ENCODE measurements around the gene CAMKMT.

CAMKMT gene

DNA sequence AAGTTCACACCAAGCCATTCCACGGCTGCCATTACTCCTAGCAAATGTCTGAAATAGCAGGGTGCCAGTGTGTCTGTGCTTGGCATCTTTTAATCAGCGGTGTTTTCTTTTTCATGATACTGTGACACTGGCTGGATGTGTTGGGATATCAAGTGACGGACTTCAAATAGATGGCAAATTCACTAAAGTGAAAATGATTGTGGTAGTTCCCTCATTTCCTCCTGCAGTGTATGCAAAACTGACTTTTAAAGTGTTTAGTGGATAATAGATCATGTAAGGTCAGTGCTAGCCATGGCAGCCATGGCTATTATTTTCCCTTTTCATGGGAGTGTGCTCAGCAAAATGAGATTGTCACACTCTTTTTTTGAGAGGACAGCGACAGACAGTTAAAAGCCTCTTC, 318.2 kb downstream of the CAMKMT start:
- Histone ChIP-seq H3K9me2 (replicated peaks; ENCODE audit: insufficient read depth, low read length) (no peaks in the 10 kb centered on the region), H3K9me3 (ENCODE audit: insufficient read depth, low read length) (no peaks in the 10 kb centered on the region), H3F3A (ENCODE audit: insufficient read depth) (no peaks in the 10 kb centered on the region), H3K4me2 (ENCODE audit: low read depth, low read length, poor library complexity, severe bottlenecking) (no peak overlapping the region), H3K4me3 (ENCODE audit: insufficient read depth, low read length, poor library complexity, severe bottlenecking) (no peak overlapping the region), H3K36me3 (ENCODE audit: low read length) (no peaks in the 10 kb centered on the region), H3K79me2 (ENCODE audit: insufficient read depth, low read length) (no peaks in the 10 kb centered on the region), H3K9ac (ENCODE audit: low read length) (no peak overlapping the region), H3K27ac (ENCODE audit: low read depth, low read length) (no peak overlapping the region), H3K27me3 (ENCODE audit: low read length) (no peaks in the 10 kb centered on the region), H4K20me1 (ENCODE audit: low read depth, low read length) (no peaks in the 10 kb centered on the region), H2AFZ (ENCODE audit: low read depth, low read length, severe bottlenecking) (no peak overlapping the region)
- TF ChIP-seq EZH2phosphoT487 (conservative IDR thresholded peaks at IDR 0.05; ENCODE audit: low read length) = no peak
- TF ChIP-seq, protein P1, sequence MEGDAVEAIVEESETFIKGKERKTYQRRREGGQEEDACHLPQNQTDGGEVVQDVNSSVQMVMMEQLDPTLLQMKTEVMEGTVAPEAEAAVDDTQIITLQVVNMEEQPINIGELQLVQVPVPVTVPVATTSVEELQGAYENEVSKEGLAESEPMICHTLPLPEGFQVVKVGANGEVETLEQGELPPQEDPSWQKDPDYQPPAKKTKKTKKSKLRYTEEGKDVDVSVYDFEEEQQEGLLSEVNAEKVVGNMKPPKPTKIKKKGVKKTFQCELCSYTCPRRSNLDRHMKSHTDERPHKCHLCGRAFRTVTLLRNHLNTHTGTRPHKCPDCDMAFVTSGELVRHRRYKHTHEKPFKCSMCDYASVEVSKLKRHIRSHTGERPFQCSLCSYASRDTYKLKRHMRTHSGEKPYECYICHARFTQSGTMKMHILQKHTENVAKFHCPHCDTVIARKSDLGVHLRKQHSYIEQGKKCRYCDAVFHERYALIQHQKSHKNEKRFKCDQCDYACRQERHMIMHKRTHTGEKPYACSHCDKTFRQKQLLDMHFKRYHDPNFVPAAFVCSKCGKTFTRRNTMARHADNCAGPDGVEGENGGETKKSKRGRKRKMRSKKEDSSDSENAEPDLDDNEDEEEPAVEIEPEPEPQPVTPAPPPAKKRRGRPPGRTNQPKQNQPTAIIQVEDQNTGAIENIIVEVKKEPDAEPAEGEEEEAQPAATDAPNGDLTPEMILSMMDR (IDR thresholded peaks at IDR 0.05; ENCODE audit: insufficient read depth, low read length, poor library complexity, severe bottlenecking) = no peak

DNA sequence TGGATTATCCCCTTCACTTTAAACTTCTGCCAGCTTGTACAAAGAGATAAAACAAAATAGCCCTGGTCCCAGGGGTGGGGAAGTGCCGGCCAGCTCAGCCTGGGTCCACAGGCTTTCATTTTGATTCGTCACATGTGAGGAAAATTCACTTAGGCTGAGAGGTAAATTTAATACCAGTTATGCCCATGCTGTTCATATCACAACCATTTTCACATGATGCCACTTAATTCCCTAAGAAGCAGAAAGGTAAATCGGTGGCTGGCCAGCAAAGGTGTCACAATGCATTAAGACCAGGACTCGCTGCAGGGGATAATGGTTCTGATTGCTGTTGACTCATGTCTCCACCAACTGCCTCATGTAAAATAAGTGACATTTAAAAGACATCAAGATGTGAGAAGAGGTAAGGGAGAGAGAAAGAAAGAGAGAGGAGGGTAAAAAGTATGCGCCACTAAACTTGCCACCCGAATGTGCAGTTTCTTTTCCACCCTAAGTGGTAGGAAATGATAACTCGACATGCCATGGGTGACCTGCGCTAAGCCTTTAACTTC, 318.8 kb downstream of the CAMKMT start:
- no peak overlapping the region for H3K27ac ChIP-seq (ENCODE audit: low read depth, low read length)
- no peak overlapping the region for H3K4me3 ChIP-seq (ENCODE audit: insufficient read depth, low read length, poor library complexity, severe bottlenecking)
- H4K20me1 ChIP-seq (ENCODE audit: low read depth, low read length) = no peaks in the 10 kb centered on the region
- no peak overlapping the region for H3K9ac ChIP-seq (ENCODE audit: low read length)
- no peaks in the 10 kb centered on the region for H3F3A ChIP-seq (ENCODE audit: insufficient read depth)
- H3K79me2 ChIP-seq (ENCODE audit: insufficient read depth, low read length) = no peaks in the 10 kb centered on the region
- H3K36me3 ChIP-seq (ENCODE audit: low read length) = no peaks in the 10 kb centered on the region
- no peak overlapping the region for H3K4me2 ChIP-seq (ENCODE audit: low read depth, low read length, poor library complexity, severe bottlenecking)
- H3K27me3 ChIP-seq (ENCODE audit: low read length) = no peaks in the 10 kb centered on the region
- H3K9me3 ChIP-seq (ENCODE audit: insufficient read depth, low read length) = no peaks in the 10 kb centered on the region
- H3K9me2 ChIP-seq (replicated peaks; ENCODE audit: insufficient read depth, low read length) = no peaks in the 10 kb centered on the region
- no peak overlapping the region for H2AFZ ChIP-seq (ENCODE audit: low read depth, low read length, severe bottlenecking)
- TF ChIP-seq, protein P1 (IDR thresholded peaks at IDR 0.05; ENCODE audit: insufficient read depth, low read length, poor library complexity, severe bottlenecking) = no peak
- TF ChIP-seq EZH2phosphoT487 (conservative IDR thresholded peaks at IDR 0.05; ENCODE audit: low read length) = no peak

DNA sequence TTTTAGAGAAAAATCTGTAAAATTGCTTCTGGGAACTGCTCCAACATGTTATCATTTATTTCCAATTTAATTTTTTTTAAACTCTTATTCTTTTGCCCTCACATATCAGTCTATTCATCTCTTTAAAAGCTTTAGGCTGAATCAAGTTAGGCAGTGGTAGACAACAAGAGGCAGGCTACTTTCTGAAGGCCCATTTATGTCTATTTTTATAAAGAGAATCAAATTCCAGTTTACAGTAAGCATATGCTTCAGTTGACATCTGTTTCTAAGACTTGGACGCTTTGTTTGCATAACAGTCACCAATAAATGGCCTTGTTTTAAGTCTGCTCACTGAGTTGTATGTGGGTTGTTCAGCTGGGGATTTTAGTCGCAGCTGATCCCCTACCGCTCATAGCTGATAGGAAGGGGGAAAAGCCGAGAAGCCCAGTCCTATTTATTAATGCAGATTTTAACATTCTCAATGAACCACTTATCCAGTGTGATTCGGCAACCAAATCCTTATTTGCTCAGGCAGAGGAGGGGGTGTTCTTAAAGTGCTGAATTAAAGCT, 319.3 kb downstream of the CAMKMT start:
- no peaks in the 10 kb centered on the region for H3K79me2 ChIP-seq (ENCODE audit: insufficient read depth, low read length)
- no peak overlapping the region for H3K4me3 ChIP-seq (ENCODE audit: insufficient read depth, low read length, poor library complexity, severe bottlenecking)
- TF ChIP-seq, protein P1 (IDR thresholded peaks at IDR 0.05; ENCODE audit: insufficient read depth, low read length, poor library complexity, severe bottlenecking) = no peak
- TF ChIP-seq EZH2phosphoT487 (conservative IDR thresholded peaks at IDR 0.05; ENCODE audit: low read length) = no peak
- H4K20me1 ChIP-seq (ENCODE audit: low read depth, low read length) = no peaks in the 10 kb centered on the region
- no peak overlapping the region for H3K4me2 ChIP-seq (ENCODE audit: low read depth, low read length, poor library complexity, severe bottlenecking)
- no peak overlapping the region for H3K9ac ChIP-seq (ENCODE audit: low read length)
- H3K9me3 ChIP-seq (ENCODE audit: insufficient read depth, low read length) = no peaks in the 10 kb centered on the region
- H3K27me3 ChIP-seq (ENCODE audit: low read length) = no peaks in the 10 kb centered on the region
- H3K27ac ChIP-seq (ENCODE audit: low read depth, low read length) = no peak overlapping the region
- no peaks in the 10 kb centered on the region for H3F3A ChIP-seq (ENCODE audit: insufficient read depth)
- no peaks in the 10 kb centered on the region for H3K36me3 ChIP-seq (ENCODE audit: low read length)
- H2AFZ ChIP-seq (ENCODE audit: low read depth, low read length, severe bottlenecking) = no peak overlapping the region
- no peaks in the 10 kb centered on the region for H3K9me2 ChIP-seq (replicated peaks; ENCODE audit: insufficient read depth, low read length)
